GM12873 (cell line): Measurements from ENCODE around the gene CADPS2.

ENCODE experiments used
- TF ChIP-seq, protein P1 (sequence below): IDR thresholded peaks from 2 replicates; pipeline ENCODE4 v1.5.1; 2012; ENCODE audit warnings: low read depth, mild to moderate bottlenecking, moderate library complexity, low read length, control low read depth; ENCODE audit not compliant: insufficient read depth; ENCODE audit errors: missing control alignments

CADPS2 gene

GRCh38 chr7:122682815-122683550 is 203.3 kb downstream of the CADPS2 start:
- TF ChIP-seq, protein P1, sequence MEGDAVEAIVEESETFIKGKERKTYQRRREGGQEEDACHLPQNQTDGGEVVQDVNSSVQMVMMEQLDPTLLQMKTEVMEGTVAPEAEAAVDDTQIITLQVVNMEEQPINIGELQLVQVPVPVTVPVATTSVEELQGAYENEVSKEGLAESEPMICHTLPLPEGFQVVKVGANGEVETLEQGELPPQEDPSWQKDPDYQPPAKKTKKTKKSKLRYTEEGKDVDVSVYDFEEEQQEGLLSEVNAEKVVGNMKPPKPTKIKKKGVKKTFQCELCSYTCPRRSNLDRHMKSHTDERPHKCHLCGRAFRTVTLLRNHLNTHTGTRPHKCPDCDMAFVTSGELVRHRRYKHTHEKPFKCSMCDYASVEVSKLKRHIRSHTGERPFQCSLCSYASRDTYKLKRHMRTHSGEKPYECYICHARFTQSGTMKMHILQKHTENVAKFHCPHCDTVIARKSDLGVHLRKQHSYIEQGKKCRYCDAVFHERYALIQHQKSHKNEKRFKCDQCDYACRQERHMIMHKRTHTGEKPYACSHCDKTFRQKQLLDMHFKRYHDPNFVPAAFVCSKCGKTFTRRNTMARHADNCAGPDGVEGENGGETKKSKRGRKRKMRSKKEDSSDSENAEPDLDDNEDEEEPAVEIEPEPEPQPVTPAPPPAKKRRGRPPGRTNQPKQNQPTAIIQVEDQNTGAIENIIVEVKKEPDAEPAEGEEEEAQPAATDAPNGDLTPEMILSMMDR: no peak

- TF ChIP-seq, protein P1: no peak
These were observed 206.4 kb downstream of the CADPS2 start for GRCh38 chr7:122679813-122680212.

- TF ChIP-seq, protein P1: no peak
These were observed 209.1 kb downstream of the CADPS2 start for GRCh38 chr7:122677149-122677548.

GRCh38 chr7:122676466-122676865 is 209.8 kb downstream of the CADPS2 start:
- TF ChIP-seq, protein P1: no peak

DNA sequence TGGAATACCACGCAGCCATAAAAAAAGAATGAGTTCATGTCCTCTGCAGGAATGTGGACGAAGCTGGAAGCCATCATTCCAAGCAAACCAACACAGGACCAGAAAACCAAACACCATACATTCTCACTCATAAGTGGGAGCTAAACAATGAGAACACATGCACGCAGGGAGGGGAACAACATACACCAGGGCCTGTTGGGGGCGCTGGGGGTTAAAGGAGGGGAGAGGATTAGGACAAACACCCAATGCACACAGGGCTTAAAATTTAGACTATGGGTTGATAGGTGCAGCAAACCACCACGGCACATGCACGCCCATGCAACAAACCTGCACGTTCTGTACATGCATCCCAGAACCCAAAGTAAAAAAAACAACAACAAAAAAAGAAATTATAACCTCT is 210.6 kb downstream of the CADPS2 start:
- TF ChIP-seq, protein P1: no peak

GRCh38 chr7:122675011-122675410 is 211.2 kb downstream of the CADPS2 start:
- TF ChIP-seq, protein P1: no peak

- TF ChIP-seq, protein P1: no peak
These were observed 211.8 kb downstream of the CADPS2 start for GRCh38 chr7:122674502-122674901.
